ENCODE data around the gene GIGYF1. TPM values are rescaled to one million over a fixed set of nuclear protein-coding genes. Genes with fewer than 3 reads are reported as not detected.
"Not testable (repeated sequence)": the region's sequence is repeated elsewhere in the genome, so short reads cannot be mapped to it uniquely, and the experiment has no call there.

Gene GIGYF1
- total RNA-seq, 1 donor from 2014 or later, result 29.4 TPM

DNA sequence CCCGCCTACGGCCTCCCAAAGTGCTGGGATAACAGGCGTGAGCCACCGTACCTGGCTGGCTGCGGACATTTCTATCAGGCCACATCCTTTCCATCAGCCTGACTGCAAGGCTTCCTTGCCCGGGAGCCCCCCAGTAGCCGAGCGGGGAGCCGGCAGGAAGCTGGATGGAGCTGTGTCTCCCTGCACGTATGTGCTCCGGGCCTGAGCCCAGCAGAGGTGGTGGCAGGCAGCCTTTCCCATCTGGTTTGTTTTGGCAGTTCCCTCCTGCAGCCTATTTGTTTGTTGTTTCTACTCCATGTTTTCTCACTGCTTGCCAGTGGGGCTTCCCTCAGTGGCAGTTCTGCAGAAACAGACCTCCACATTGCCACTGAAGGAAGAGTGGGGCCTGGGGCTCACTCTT lies 17.3 kb upstream of the GIGYF1 start:
- DNase-seq, result no peak
- ATAC-seq, result no peak
- intact Hi-C loops (cut with micrococcal nuclease), result no loop called here

DNA sequence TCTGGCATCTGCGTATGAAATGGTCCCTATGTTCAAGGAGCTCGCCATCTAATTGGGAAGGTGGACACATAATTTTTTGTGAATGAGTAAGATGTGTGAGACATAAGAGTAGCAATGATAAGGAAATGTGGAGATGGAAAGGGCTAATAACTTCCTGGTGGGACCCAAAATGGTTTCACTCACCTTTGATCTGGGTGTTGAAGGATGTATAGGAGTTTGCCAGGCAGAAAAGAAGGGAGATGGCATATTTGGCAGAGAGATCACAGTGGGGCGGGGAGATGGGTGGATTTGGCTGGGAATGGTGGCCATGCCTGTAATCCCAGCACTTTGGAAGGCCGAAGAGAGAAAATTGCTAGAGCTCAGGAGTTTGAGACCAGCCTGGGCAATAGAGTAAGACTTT lies 16.4 kb upstream of the GIGYF1 start:
- DNase-seq (no peak), ATAC-seq (no peak)
- intact Hi-C loops (cut with micrococcal nuclease), result no loop called here

DNA sequence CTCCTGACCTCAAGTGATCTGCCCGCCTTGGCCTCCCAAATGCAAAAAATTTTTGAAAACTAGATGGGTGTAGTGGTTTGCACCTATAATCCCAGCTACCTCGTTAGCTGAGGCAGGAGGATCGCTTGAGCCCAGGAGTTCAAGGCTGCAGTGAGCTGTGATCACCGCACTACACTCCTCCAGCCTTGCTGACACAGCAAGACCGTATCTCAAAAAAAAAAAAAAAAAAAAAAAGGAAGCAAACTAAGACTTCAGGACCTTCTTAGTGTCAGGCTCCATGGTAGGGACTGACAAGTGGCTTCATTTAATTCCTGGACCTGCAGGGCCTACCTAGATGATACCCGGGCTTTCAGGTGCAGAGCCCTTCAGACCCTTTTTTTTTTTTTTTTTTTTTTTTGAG lies 14.3 kb upstream of the GIGYF1 start:
- intact Hi-C loops (cut with micrococcal nuclease), result loop anchor here (10.0 kb wide), 1 partner anchor 146 kb away; the partner anchor contains the start of gene SLC12A9
- ATAC-seq (no peak), DNase-seq (no peak)

DNA sequence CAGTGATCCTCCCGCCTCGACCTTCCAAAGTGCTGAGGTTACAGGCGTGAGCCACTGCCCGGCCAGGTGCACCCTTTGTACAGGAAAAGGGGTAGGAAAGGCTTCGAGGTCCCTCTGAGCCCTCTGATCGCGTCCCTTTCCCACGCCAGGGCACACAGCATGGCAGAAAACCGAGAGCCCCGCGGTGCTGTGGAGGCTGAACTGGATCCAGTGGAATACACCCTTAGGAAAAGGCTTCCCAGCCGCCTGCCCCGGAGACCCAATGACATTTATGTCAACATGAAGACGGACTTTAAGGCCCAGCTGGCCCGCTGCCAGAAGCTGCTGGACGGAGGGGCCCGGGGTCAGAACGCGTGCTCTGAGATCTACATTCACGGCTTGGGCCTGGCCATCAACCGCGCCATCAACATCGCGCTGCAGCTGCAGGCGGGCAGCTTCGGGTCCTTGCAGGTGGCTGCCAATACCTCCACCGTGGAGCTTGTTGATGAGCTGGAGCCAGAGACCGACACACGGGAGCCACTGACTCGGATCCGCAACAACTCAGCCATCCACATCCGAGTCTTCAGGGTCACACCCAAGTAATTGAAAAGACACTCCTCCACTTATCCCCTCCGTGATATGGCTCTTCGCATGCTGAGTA lies 12.7 kb upstream of the GIGYF1 start:
- intact Hi-C loops (cut with micrococcal nuclease), result loop anchor here (10.0 kb wide), 1 partner anchor 148 kb away; the partner anchor contains the start of gene SLC12A9
- DNase-seq (peak; percentile 56), ATAC-seq (no peak)

DNA sequence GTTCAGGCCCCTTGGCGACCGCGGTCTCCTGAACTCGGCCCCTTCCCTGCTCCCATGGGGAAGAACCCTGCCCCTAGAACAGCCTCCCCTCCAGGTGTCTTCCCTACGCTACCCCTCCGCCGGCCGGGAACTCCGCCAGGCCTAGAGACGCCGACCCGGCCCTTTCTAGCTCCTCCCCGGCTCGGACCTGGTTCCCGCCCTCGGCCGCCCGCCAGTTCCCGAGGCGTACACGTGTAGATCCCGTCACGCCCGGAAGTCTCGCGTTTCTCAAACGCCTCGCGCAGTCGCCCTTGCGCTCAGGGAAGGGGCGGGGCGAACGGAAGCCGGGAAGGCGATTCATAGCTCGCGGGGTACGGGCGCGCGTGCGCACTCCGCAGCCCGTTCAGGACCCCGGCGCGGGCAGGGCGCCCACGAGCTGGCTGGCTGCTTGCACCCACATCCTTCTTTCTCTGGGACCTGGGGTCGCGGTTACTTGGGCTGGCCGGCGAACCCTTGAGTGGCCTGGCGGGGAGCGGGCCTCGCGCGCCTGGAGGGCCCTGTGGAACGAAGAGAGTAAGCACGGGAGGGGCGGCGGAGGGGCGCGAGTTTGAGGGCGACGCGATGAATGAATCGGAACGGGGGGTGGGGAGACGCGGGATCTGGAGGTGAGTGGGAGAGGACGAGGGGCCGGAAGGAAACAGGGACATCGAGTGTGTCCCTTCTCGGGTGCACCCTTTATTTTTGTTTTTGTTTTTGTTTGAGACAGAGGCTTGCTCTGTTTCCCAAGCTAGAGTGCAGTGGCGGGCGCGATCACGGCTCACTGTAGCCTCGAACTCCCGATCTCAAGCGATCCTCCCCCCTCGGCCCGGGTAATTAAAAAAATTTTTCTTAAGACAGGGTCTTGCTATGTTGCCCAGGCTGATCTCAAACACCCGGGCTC lies 12.0 kb upstream of the GIGYF1 start, which contains the start of gene POP7:
POP7 (plus strand) TSS at position 369 of the 919 bp plus-strand sequence. CDS start 710 bp downstream, outside the sequence.
- ATAC-seq, result peak; percentile 97
- intact Hi-C loops (cut with micrococcal nuclease), result loop anchor here (10.0 kb wide), 1 partner anchor 149 kb away; the partner anchor contains the start of gene SLC12A9
- DNase-seq, result peak; percentile 100

DNA sequence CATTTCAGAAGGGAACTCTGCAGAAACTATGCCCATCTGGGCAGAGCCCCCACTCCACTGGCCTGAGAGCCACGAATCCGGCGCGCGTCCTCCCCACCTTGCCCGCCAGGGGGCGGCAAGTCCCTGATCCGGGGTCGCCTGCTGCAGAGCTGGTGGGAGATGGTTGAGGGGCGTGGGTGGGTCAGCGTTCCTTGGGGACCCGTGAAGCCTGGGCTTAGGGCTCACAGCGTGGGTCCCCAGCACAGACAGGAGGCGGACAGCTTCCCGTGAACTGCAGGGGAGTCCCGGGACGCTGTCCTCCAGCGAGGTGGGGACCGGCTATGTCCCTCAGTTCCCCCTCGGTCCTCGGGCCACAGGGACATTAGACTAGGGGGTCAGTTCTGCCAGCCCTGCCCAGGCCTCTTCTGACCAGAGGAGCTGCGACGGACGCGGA lies 11.3 kb upstream of the GIGYF1 start:
- DNase-seq (peak; percentile 88), ATAC-seq (peak; percentile 79)
- intact Hi-C loops (cut with micrococcal nuclease), result loop anchor here (10.0 kb wide), 1 partner anchor 149 kb away; the partner anchor contains the start of gene SLC12A9

DNA sequence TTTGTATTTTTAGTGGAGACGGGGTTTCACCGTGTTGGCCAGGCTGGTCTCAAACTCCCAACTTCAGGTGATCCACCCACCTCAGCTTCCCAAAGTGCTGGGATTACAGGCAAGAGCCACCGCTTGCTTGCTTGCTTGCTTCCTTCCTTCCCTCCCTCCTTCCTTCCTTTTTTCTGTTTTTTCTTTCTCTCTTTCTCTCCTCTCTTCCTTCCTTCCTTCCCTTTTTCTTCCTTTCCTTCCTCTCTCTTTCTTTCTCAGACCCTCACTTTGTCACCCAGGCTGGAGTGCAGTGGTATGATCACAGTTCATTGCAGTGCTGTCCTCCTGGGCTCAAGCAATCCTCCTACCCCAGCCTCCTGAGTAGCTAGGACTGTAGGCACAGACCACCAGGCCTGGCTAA lies 7.0 kb upstream of the GIGYF1 start:
- not testable (repeated sequence) for ATAC-seq, DNase-seq
- intact Hi-C loops (cut with micrococcal nuclease), result loop anchor here (10.0 kb wide), 1 partner anchor 154 kb away; the partner anchor contains the start of gene SLC12A9

DNA sequence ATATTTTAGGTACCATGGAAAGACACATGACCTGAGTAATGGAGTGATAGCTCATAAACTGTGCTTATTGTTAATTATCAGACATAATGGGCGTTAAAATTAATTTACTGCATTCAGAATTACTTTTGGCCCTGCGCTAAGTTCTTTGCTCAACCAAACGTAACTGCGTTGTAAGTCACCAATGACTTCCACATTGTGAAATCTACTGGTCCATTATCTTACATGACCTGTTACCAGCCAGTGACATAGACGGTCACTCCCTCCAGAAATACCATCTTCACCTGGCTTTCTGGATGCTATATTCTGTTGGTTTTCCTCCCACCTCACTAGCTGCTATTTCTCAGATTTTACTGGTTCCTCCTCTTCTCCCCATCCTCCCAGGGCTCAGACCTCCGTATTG lies 5.0 kb upstream of the GIGYF1 start:
- intact Hi-C loops (cut with micrococcal nuclease), result no loop called here
- DNase-seq (no peak), ATAC-seq (no peak)

DNA sequence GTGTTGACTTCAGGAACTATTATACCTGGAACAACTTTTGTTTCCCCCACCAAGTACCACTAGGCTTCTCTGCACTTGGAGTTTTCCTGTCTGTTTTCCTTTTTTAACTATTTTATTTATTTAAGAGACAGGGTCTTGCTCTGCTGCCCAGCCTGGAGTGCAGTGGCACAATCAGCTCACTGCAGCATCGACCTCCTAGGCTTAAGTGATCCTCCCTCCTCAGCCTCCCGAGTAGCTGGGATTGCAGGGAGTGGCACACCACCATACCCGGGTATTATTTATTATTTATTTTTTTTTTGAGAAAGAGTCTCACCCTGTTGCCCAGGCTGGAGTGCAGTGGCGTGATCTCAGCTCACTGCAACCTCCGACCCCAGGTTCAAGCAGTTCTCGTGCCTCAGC lies 2.1 kb upstream of the GIGYF1 start:
- intact Hi-C loops (cut with micrococcal nuclease), result no loop called here
- ATAC-seq (no peak), DNase-seq (no peak)

DNA sequence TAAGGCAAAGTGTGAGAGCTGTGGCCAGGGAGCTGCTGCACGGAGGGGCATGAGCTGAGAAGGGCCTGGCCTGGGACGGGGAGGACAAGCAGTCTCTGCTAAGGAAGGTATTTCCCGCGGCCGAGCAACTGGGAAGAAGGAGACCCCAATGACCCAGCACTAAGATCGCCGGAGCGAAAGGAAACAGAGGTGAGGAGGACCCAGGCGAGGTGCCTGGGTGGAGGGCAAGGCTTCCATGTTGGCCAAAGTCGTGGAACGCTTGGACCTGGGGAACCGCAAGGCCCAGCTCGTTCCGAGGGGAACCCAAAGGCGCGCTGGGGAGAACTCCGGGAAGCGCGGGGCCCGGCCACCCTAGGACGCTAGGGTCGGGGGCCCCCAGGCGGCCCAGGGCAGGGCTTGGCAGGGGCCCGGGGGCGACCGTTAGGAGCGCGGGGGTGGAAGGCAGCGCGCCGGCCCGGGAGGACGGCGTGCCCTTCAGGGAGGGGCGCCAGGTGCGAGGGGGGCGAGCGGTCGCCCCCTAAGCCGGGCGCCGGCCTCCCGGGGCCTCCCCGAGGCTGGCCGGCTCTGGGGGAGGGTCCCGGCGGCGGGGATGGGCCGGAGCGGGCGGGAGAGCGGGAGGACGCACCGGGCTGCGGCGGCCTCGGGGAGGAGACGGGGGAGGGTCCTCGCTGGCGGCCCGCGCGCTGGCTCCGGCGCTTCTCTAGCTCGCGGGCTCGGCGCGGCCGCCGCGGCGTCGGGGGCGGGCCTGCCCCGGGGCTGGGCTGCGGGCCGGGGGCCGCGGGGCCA lies 545 bp downstream of the GIGYF1 start:
- intact Hi-C loops (cut with micrococcal nuclease), result no loop called here
- DNase-seq (peak; percentile 41), ATAC-seq (peak; percentile 2)

DNA sequence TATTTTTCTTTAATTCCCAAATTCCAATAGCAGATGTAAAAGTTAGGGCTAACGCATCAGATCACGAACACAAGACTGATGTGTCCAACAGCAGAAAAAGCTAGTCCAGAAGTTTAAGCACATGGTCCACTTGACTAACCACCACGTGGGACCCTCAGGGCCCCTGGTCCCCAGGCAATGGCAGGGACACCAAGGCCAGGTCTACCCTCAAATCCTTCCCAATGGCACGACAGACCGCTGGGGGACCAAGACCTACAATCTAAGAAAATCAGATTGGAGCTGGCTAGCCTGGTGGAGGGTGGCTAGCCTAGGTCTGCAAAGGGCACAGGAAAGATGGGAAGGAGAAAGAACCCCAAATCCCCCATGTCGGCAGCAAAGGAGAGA lies 1.5 kb downstream of the GIGYF1 start:
- intact Hi-C loops (cut with micrococcal nuclease), result no loop called here
- ATAC-seq (no peak), DNase-seq (peak; percentile 18)

DNA sequence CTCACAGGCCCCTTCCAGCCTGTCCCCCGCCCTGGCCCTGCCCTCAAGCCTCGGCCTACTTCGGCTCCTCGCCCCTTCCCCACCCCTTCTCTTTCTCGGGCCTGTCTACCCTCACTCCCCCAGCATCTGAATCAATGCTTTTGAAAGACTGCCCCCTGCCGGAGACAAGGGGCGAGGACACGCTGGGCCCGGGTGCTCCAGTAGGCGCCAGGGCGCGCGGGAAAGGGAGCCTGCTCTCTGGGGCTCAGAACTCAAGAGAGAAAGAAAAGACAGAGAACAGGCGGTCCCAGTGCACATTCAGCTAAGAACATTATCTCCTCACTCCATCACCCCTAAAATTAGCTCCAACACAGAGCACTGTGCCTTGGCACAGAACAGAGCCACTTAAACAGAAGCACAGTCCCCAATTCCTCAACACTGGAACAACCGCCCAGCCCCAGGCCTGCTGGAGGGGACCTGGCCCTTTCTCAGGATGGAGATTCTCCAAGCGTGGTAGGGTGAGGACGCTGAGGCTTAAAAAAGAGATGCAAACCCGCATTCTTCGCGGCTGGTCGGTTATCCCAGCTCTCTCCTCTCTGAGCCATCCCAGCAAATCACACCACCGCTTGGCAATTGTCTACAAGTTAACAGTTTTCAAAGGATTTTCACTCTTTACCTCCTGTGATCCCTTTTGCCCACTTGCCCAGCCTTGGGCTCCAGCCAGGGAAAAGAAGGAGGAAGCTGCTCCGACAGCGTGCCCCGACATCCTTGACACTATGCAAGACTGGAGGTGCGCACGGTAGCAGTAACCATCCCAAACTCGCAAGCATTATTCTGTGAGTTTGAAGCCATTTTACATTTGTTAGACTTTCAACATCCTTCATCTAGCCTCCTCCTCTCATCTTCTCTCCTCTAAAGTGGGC lies 2.1 kb downstream of the GIGYF1 start:
- DNase-seq, result peak; percentile 89
- intact Hi-C loops (cut with micrococcal nuclease), result no loop called here
- ATAC-seq, result peak; percentile 82

DNA sequence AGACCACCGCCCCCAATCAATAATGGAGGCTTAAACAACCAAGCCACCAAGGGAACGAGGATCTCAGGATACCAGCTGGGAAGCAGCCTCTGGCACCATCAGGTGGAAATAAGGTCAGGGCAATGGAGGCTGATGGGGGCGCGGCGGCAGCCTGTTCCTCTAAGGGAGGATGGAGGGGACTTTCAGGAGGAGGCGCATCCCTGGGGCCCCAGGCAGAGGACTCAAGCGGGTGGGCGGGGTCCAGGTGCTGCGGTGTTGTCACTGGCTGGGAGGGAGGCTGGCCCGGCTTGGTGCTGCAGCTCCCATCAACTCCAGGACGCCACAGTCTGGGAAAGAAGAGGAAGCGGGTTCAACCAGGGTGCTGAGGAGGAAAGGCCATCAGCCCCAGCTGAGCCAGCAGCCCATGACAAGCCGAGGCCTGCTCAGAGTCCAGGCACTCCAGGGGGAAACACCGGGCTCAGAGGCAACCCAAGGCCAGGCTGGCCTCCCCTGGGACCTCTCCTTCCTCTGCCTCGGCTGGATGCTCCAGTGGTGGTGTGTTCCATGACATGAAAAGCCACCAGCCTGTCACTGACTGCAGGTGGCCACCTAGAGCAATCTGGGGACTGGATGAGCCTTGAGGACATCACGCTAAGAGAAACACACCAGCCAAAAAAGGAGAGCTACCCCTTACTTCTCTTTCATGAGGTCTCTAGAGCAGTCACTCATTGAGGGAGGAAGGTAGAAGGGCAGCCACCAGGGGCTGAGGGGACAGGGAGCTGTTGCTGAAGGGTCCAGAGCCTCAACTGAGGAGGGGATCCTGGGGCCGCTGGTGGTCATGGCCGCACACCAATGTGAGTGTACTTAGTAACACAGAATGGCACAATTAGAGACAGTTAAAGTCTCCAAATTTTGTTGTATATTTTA lies 4.6 kb downstream of the GIGYF1 start:
- DNase-seq (peak; percentile 31), ATAC-seq (no peak)
- intact Hi-C loops (cut with micrococcal nuclease), result no loop called here

DNA sequence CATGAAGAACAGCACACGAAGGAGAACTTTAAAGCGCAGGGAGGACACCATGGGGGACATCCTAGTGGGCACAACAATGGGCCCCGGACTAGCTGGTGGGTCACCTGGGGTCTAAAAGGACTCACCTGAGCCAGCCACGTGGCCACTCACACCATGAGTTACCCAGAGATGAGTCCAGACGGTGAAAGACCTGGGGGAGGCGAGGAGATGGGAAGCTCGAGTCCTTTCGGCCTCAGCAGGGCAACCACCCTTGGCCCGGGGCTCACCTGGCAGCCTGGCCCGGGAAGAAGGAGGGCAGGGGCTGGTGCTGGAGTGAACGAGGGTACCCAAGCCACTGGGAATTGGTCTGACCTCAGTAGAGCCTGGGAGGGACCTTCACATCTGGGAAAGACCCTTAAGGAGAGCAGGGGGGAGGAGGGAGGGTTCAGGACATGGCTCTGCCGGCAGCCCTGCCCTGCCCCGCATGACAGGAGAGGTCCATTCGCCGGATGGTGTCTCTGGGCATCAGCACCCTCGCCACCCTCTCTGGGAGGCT lies 5.7 kb downstream of the GIGYF1 start:
- intact Hi-C loops (cut with micrococcal nuclease), result no loop called here
- ATAC-seq (no peak), DNase-seq (peak; percentile 24)

DNA sequence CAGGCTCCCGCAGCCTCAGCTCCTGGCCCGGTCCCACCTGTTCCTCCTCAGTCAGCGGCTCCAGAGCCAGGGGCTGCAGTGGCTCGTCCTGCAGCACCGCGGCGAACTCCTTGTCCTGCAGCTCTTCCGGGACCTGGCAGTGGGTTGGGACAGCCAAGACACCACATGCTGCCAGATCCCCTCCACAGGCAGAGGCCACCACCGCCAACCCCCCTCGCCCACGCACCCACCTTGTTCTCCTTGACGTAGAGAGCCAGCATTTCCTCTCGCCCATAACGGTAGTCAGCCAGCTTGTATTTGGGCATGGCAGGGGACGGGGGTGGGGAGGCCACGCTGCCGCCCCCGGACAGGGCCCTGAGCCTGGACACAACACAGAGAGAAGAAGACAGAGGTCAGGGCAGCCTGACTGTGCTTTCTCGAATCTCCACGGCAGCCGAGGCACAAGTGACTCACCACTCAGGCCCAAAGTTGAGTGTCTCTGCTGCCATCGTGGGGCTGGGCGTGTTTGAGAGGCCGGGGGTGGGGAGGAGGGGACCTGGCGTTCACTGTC lies 6.2 kb downstream of the GIGYF1 start:
- DNase-seq (peak; percentile 22), ATAC-seq (no peak)
- intact Hi-C loops (cut with micrococcal nuclease), result no loop called here

DNA sequence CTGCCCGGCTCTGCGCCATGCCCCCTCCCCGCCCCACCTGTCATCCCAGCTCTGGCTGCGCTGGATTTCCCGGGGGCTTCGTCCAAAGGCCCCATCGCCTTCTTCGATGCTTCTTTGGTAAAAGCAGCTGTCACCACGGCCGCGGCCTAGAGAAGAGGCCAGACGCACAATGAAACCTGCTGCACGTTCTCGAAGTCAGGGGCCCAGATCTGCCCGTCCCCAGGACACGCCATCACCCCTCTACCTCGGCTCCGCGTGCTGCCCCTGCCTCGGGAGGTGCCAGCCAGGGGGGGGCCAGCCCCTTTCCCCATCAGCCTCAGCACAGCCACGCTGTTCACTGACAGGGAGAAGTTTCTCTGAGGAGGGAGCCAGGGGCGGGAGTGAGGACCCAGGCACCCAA lies 6.8 kb downstream of the GIGYF1 start:
- intact Hi-C loops (cut with micrococcal nuclease), result no loop called here
- DNase-seq (peak; percentile 23), ATAC-seq (no peak)

DNA sequence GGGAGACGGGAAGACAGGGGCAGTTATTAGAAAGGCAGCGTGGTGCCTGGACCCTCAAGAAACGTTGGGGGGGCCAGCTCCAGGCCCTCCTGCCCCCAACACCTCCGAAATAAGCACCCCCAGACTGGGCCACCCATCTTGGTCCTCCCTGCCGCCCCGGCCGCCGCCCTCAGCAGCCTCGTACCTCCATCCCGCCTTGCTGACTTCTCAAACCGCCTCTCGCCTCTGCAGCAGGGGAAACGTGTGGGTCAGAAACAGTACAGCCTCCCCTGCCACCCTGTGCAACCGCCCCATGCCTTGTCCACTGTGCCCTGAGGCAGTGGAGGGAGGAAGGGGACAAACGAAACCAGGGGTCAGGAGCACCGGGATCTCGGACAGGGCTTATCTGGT lies 7.2 kb downstream of the GIGYF1 start:
- intact Hi-C loops (cut with micrococcal nuclease), result no loop called here
- no peak for ATAC-seq

More for the DNA sequence above, 7.2 kb downstream of the GIGYF1 start:
- DNase-seq, result no peak

Data from left ventricle myocardium superior (tissue), 1 donor.